Ureter (tissue), 1 donor: ENCODE measurements around the gene MTERF1. TPM values are rescaled to one million over a fixed set of nuclear protein-coding genes. Genes with fewer than 3 reads are reported as not detected.
"Not testable (repeated sequence)": the region's sequence is repeated elsewhere in the genome, so short reads cannot be mapped to it uniquely, and the experiment has no call there.

ENCODE experiments used
- DNase-seq: peaks from one replicate; pipeline ENCODE4 v3.0.0-alpha.2; 2020; ENCODE audit warnings: low spot score
- total RNA-seq: library from RNA; stranded (reverse); gene quantifications from one replicate; pipeline ENCODE4 v1.2.4, GENCODE V29; 2023
- donor health status: DM: yes; HTN: yes; CAD: no.

The MTERF1 gene
- total RNA-seq, 1 donor from 2014 or later = 20.4 TPM

GRCh38 chr7:91887336-91888213 lies 7.1 kb upstream of the MTERF1 start:
- DNase-seq = not testable (repeated sequence)

- no peak for DNase-seq
These were observed 3.3 kb upstream of the MTERF1 start for GRCh38 chr7:91883676-91884362.

- no peak for DNase-seq
These were observed 488 bp downstream of the MTERF1 start for GRCh38 chr7:91880016-91880412.

GRCh38 chr7:91876391-91877133 lies 3.9 kb downstream of the MTERF1 start:
- DNase-seq = no peak

GRCh38 chr7:91875851-91876250 lies 4.7 kb downstream of the MTERF1 start:
- no peak for DNase-seq

- DNase-seq = no peak
These were observed 7.6 kb downstream of the MTERF1 start for GRCh38 chr7:91872928-91873327.

GRCh38 chr7:91872069-91872468 lies 8.4 kb downstream of the MTERF1 start:
- DNase-seq = no peak

- no peak for DNase-seq
These were observed 10.8 kb downstream of the MTERF1 start for GRCh38 chr7:91869661-91870060.

- no peak for DNase-seq
These were observed 13.8 kb downstream of the MTERF1 start for GRCh38 chr7:91866599-91867148.

GRCh38 chr7:91865511-91865910 lies 15.0 kb downstream of the MTERF1 start:
- no peak for DNase-seq

- DNase-seq = not testable (repeated sequence)
These were observed 15.9 kb downstream of the MTERF1 start for GRCh38 chr7:91864604-91865003.

- DNase-seq = no peak
These were observed 16.4 kb downstream of the MTERF1 start for GRCh38 chr7:91864070-91864469.

- DNase-seq = no peak
These were observed 28.2 kb downstream of the MTERF1 start for GRCh38 chr7:91852263-91852741.

GRCh38 chr7:91850455-91850854 lies 30.0 kb downstream of the MTERF1 start:
- DNase-seq = no peak

GRCh38 chr7:91847876-91848588 lies 32.5 kb downstream of the MTERF1 start:
- DNase-seq = no peak

GRCh38 chr7:91847231-91847630 lies 33.3 kb downstream of the MTERF1 start:
- DNase-seq = no peak

- no peak for DNase-seq
These were observed 34.1 kb downstream of the MTERF1 start for GRCh38 chr7:91846436-91846835.

- DNase-seq = no peak
These were observed 36.7 kb downstream of the MTERF1 start for GRCh38 chr7:91843831-91844230.

GRCh38 chr7:91838439-91838838 lies 42.1 kb downstream of the MTERF1 start:
- DNase-seq = no peak

- no peak for DNase-seq
These were observed 43.0 kb downstream of the MTERF1 start for GRCh38 chr7:91837397-91838070.
